ENCODE data around the gene TGM5.
A peak's percentile ranks its signal among the peaks of the same experiment; 100 is the strongest.

The TGM5 gene

DNA sequence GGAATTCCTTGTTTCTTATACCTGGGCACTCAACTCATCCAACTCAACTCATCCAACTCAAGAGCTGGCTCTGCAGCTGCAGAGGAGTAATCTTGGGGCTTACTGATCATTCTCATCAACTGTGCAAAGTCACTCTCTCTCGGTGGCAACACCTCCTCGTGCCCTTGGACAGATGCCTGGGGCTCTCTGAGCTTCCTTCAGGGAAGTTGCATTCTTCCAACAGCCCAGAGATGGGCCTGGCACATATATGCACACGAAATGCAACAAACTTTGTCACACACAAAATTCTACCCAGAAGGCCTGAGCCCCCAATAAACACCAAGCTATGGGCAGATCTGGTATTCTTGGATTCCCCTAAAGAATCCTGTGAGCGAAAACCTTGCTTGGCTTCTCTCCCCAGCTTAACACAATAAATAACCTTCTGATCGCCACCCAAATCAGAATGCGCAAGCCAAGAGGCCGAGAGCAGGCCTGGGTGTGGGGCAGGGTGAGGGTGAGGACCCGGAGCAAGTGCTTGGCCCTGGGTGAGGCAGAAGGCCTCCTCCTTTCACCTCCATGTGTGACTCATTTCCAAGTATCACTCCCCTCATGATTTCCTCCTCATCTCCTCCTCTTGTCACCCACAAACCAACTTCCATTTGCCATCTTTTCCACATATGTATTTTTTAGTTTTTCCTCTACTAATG is 15.4 kb downstream of the TGM5 start:
- ChIA-PET CTCF (interaction anchor here (0.9 to 5.6 kb wide), 12 partner anchors 10 to 68 kb away, joined by 3 to 27 read pairs (median 4); no protein-coding TSS in a partner anchor), POLR2A (no interaction called here)
- no peak for DNase-seq (ENCODE audit: extremely low spot score)
- TF ChIP-seq CTCF (IDR thresholded peaks at IDR 0.05; ENCODE audit: control extremely low read depth, extremely low read depth, low read depth, missing control alignments): no peak

- no peak for TF ChIP-seq CTCF (IDR thresholded peaks at IDR 0.05; ENCODE audit: control extremely low read depth, extremely low read depth, low read depth, missing control alignments)
- DNase-seq (ENCODE audit: extremely low spot score): no peak
- ChIA-PET CTCF (interaction anchor here (0.6 to 5.6 kb wide), 13 partner anchors 9 to 67 kb away, joined by 3 to 27 read pairs (median 4); no protein-coding TSS in a partner anchor), POLR2A (no interaction called here)
Observed at GRCh38 chr15:43250785-43251184, 15.9 kb downstream of the TGM5 start.

- TF ChIP-seq CTCF (IDR thresholded peaks at IDR 0.05; ENCODE audit: control extremely low read depth, extremely low read depth, low read depth, missing control alignments): no peak
- ChIA-PET POLR2A (no interaction called here), CTCF (interaction anchor here (1.2 to 5.6 kb wide), 6 partner anchors 12 to 35 kb away, joined by 3 to 27 read pairs (median 6); no protein-coding TSS in a partner anchor)
- peak; percentile 70 for DNase-seq (ENCODE audit: extremely low spot score)
Observed at GRCh38 chr15:43249699-43250203, 17.0 kb downstream of the TGM5 start.

- no peak for DNase-seq (ENCODE audit: extremely low spot score)
- no peak for TF ChIP-seq CTCF (IDR thresholded peaks at IDR 0.05; ENCODE audit: control extremely low read depth, extremely low read depth, low read depth, missing control alignments)
- ChIA-PET CTCF (interaction anchor here (1.5 to 5.6 kb wide), 4 partner anchors 19 to 37 kb away, joined by 7 to 27 read pairs (median 13); no protein-coding TSS in a partner anchor), POLR2A (no interaction called here)
Observed at GRCh38 chr15:43249236-43249635, 17.5 kb downstream of the TGM5 start.

DNA sequence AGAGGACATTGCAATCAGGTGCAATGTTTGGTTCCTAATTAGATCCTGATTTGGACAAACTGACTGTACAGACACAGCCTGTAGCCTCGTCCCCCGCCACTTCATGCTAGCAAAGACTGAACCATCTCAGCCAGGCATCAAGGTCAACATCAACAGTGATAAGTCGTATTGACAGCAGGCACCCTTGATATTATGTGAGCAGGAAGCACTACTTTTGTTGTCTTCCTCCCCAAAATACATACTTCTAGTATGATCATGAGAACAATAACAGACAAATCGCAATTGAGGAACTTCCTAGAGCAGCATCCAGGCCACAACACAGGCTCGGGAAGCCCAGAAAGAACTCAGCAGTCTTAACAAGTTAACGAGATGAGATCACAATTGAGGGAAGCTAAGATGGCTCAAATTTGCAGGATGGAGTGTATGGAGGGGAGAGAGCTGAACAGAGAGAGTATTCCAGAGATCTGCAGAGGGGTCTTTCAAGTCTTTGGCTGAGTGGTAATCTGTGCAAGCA is 20.4 kb downstream of the TGM5 start:
- ChIA-PET CTCF (interaction anchor here (1.2 to 6.4 kb wide), 7 partner anchors 13 to 40 kb away, joined by 3 to 48 read pairs (median 4); no protein-coding TSS in a partner anchor), POLR2A (no interaction called here)
- no peak for TF ChIP-seq CTCF (IDR thresholded peaks at IDR 0.05; ENCODE audit: control extremely low read depth, extremely low read depth, low read depth, missing control alignments)
- DNase-seq (ENCODE audit: extremely low spot score): no peak

- no peak for DNase-seq (ENCODE audit: extremely low spot score)
- ChIA-PET CTCF (interaction anchor here (1.5 to 9.0 kb wide), 4 partner anchors 18 to 42 kb away, joined by 6 to 48 read pairs (median 40); partner anchors contain the start of gene TGM5), POLR2A (no interaction called here)
- TF ChIP-seq CTCF (IDR thresholded peaks at IDR 0.05; ENCODE audit: control extremely low read depth, extremely low read depth, low read depth, missing control alignments): no peak
Observed at GRCh38 chr15:43244092-43244491, 22.6 kb downstream of the TGM5 start.
